ENCODE data around the gene SCN9A.
"Not testable (repeated sequence)": the region's sequence is repeated elsewhere in the genome, so short reads cannot be mapped to it uniquely, and the experiment has no call there.

The SCN9A gene

DNA sequence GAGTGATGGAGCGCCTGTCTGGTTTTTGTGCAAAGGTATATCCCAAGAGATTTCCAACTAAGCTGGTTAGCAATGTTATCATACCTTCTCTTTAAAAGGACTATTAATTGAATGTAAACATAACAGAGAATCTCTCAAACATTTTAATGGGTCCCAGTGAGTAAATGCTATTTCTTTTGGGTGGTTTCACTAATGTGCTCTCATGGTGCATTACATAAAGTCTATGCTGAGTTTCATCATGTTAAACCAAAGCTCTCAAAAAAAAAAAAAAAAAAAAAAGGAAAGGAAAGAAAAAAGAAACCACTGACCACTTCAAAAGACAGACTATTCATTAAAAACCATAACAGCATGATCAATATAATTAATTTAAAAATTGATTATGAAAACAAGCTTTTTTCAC lies 128.8 kb downstream of the SCN9A start:
- peak; percentile 46 for FAIRE-seq
- DNase-seq (ENCODE audit: low spot score) = no peak

DNA sequence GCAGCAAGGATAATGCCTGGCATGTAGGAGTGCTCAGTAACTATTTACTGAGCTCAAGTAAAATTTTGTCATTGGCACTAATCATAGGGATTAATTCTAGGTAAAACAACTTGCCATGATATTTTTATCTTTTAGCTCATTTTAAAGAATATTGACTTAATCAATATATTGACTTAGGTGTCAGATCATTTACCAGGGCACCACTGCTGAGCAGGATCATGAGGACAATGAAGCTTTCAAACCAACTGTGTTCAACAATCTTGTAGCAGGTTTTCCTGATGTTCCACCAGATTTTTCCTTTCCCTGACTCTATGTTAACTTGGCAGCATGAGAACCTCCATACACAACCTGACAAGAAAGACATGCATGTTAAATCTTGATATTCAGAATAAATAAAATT lies 133.4 kb downstream of the SCN9A start:
- DNase-seq (ENCODE audit: low spot score) (no peak), FAIRE-seq (no peak)

DNA sequence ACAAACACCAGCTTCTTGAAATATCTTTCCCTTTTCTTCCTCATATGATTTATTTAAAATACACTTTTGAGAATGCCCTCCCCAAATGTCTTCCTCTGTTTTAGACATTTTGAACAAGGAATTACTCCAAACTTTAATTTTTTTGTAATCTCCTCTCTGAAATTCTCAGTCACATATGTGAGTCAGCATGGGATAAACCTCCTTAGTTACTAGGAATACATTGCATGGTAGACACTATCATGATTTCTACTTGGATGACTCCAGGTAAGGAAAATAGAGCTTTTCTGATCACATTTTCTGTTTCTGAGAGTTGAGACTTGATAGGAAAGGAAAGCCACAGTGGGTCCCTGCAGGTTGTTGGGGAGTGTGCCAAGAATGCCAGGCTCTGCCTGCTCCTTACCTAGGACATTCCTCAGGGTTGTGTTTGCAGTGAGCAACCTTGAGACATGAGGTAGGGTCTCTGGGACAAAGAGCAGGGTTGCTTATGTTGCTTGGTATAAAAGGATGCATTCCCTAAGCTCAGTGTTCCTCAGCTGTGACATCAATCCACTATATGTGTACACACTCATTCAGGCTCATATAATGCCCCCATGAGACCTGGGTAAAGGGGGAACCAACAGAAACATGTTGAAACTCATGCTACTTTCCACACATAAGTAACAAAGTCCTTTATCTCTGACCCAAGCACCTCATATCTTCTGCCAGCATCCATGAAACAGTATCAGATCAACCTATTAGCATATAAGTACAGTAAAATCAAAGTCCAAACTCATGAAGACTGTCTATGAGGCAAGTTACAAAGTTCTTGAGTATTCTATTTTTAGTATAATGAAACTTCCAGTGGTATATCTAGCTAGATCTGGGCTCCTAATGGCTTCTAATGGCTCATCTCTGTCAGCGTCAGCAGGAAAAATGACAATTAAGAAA lies 135.1 kb downstream of the SCN9A start:
- FAIRE-seq (no peak), DNase-seq (ENCODE audit: low spot score) (no peak)

- peak; percentile 68 for DNase-seq (ENCODE audit: low spot score)
These were observed 136.2 kb downstream of the SCN9A start for GRCh38 chr2:166239548-166239947.

DNA sequence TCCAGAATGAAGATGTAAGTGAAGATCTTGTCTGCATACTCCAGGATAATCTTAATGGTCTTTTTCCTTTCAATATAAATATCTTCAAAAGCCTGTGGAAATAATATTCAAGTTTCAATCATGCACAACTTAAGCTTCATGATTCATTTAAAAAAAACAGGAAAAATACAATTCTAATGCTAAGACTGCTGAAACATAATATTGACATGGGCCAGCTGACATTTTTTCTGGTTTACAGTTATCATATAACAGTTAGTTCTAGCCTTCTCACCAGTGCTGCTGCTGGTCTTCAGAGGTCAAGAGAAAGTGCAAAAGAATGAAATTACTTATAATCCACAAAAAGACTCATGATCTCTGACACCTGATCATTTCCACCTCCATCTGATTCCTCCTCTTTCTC lies 137.6 kb downstream of the SCN9A start:
- DNase-seq (ENCODE audit: low spot score) = no peak

More at GRCh38 chr2:166239548-166239947, 136.2 kb downstream of the SCN9A start:
- no peak for FAIRE-seq

DNA sequence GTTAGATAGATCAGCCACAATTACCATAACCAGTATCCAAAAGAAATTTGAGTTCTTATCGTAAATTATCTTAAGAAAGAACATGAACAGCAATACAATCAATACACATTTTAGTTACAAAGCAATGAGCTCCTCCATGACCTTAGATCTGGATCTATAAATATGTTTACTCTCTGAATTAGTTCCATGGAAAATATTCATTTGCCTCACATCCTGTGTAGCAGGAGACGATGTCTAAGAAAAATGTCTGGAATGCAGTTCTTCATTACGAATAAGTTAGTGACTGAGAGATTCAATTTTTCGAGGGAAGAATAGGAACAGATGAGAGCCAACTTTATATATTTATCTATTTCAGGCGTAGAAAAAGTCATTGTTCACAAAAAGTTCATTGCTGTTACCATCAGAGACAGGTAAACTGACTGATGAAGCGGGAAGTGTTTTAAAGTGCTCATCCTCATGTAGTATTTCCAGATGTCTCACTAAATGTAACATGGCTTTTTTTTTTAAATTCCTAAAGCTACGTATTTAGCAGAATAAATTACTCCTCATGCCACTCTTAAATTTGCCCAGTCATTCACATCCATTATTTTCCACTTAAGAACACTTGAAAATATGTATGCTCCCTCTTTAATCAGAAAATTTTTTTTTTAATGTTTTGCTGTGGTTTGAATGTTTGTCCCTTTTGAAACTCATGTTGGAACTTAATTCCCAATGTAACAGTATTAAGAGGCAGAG lies 141.5 kb downstream of the SCN9A start:
- DNase-seq (ENCODE audit: low spot score) (no peak), FAIRE-seq (no peak)

More for the DNA sequence above, 137.6 kb downstream of the SCN9A start:
- FAIRE-seq = no peak

DNA sequence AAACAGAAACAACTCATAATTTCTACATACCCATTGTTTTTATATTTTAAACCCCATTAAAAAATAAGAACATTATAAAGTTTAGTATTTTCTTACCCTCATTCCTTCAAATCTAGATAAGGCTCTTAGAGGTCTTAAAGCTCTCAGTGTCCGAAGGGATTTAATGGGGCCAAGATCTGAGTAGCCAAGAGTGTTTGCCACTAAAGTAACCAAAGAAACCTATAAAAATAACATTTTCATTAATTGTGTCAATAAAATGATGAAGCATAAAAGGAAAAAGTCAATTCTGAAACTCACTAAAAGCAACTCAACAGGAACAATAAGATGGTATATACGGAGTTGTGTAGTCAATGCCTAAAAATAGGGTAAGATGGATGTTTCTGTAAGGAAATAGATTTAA lies 142.5 kb downstream of the SCN9A start:
- FAIRE-seq = no peak

GRCh38 chr2:166230724-166231070 lies 145.0 kb downstream of the SCN9A start:
- FAIRE-seq (no peak), DNase-seq (ENCODE audit: low spot score) (no peak)

More for the DNA sequence above, 142.5 kb downstream of the SCN9A start:
- no peak for DNase-seq (ENCODE audit: low spot score)

GRCh38 chr2:166230024-166230723 lies 145.6 kb downstream of the SCN9A start:
- DNase-seq (ENCODE audit: low spot score) (no peak), FAIRE-seq (no peak)

- DNase-seq (ENCODE audit: low spot score) (no peak), FAIRE-seq (no peak)
These were observed 146.1 kb downstream of the SCN9A start for GRCh38 chr2:166229678-166230023.

GRCh38 chr2:166224197-166224596 lies 151.5 kb downstream of the SCN9A start:
- FAIRE-seq (no peak), DNase-seq (ENCODE audit: low spot score) (no peak)

- FAIRE-seq (no peak), DNase-seq (ENCODE audit: low spot score) (no peak)
These were observed 152.4 kb downstream of the SCN9A start for GRCh38 chr2:166223298-166223697.

DNA sequence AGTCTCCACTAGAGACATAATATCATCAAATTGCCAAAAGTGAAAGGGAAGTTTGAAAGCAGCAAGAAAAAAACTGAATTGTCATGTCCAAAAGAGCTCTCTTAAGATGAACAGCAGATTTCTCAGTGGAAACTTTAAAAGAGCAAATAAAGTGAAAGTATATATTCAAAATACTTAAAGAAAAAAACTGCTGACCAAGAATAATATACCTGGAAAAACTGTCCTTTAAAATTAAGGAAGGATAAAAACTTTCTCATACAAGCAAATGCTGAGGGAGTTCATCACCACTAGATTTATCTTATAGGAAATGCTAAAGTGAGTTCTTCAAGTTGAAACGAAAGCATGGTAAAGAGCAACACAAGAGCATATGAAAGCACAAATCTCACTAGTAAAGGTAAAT lies 164.7 kb downstream of the SCN9A start:
- DNase-seq (ENCODE audit: low spot score) = no peak
- no peak for FAIRE-seq

- DNase-seq (ENCODE audit: low spot score); FAIRE-seq: not testable (repeated sequence)
These were observed 165.8 kb downstream of the SCN9A start for GRCh38 chr2:166209944-166210343.

DNA sequence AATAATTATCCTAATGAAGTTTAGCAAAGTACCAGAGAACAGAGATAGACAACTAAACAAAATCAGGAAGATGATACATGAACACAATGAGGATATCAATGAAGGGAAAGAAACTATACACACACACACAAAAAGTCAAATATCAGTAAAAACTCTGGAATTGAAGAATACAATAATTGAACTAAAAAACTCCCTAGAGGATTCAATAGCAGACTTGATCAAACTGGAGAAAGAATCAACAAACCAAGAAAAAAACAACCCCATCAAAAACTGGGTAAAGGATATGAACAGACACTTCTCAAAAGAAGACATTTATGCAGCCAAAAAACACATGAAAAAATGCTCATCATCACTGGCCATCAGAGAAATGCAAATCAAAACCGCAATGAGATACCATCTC lies 166.4 kb downstream of the SCN9A start:
- FAIRE-seq; DNase-seq (ENCODE audit: low spot score): not testable (repeated sequence)

DNA sequence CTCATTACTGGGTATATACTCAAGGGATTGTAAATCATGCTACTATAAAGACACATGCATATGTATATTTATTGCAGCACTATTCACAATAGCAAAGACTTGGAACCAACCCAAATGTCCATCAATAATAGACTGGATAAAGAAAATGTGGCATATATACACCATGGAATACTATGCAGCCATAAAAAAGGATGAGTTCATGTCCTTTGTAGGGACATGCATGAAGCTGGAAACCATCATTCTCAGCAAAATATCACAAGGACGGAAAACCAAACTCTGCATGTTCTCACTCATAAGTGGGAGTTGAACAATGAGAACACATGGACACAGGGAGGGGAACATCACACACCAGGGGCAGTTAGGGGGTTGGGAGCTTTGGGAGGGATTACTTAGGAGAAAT lies 169.6 kb downstream of the SCN9A start:
- FAIRE-seq; DNase-seq (ENCODE audit: low spot score): not testable (repeated sequence)

DNA sequence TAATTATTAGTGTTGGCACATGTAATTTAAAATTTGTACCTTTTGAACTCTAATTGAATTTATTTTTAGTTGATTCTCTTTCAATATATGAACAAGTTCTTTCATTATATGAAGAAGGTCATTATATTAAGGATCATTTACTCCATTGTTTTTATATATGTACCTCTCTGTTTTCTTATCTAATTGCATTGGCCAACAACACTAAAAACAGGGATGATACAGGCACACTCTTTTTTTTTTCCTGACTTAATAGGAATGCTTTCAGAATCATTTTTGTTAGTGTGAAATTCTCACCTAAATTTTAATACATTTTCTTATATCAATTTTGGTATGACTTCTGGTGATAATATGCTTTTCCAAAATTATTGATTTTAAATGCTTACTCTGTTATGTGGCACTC lies 173.0 kb downstream of the SCN9A start:
- peak; percentile 41 for FAIRE-seq

DNA sequence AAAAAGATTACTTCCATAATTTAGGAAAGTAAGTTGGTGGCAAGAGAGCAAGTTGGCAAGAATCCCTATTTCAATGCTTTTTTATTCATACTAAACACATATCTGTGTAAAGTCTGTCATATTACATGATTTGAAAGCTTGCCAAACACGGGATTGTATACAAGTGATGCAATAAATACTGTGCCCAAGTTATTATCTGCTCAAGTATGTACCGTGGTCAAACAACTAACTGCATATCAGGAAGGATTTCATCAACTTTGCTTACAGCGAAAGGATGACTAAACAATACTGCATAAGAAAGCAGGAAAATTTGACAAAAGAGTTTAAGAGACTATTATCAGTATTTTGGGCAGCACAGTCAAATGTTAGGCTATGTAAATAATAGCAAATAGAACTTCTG lies 178.3 kb downstream of the SCN9A start:
- FAIRE-seq (no peak), DNase-seq (ENCODE audit: low spot score) (no peak)

More for the DNA sequence above, 173.0 kb downstream of the SCN9A start:
- DNase-seq (ENCODE audit: low spot score) = no peak

DNA sequence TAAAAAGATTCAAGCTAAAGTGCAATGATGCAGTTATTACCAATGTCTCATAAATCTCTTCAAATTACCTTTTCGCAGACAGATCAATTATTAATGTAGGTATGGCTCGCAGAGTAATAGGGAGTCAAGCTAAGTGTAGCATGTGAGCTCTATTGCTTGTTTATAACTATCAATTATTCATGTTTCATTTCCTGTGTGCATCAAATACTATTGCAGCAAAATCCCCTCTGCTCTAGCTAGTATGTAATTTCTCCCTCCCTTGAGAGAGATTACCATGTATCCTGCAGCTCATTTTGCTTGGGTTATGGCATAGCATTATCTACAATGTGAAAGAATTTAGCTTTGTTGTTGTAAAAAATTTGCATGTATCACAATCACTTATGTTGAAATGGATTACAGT lies 182.3 kb downstream of the SCN9A start:
- no peak for FAIRE-seq
- no peak for DNase-seq (ENCODE audit: low spot score)

GRCh38 chr2:166188084-166188483 lies 187.7 kb downstream of the SCN9A start:
- DNase-seq (ENCODE audit: low spot score) (no peak), FAIRE-seq (no peak)

- no peak for DNase-seq (ENCODE audit: low spot score)
- no peak for FAIRE-seq
These were observed 191.0 kb downstream of the SCN9A start for GRCh38 chr2:166184789-166185188.

GRCh38 chr2:166181813-166182154 lies 194.0 kb downstream of the SCN9A start:
- peak; percentile 30 for FAIRE-seq

More at GRCh38 chr2:166181813-166182154, 194.0 kb downstream of the SCN9A start:
- no peak for DNase-seq (ENCODE audit: low spot score)

Data from RCC 7860 (cell line).